MM.1S (cell line): ENCODE data around the gene CLEC2B.

Experiments used
- DNase-seq: peaks from one replicate; pipeline ENCODE4 v3.0.0-alpha.2; 2015
- H2AFZ ChIP-seq: fragments of 300-600 bp; sonication (generic); 2 replicates; pipeline ENCODE4 v1.6.0; 2016; ENCODE audit warnings: antibody characterized with exemption, low read length
- H3F3A ChIP-seq: fragments of 300-600 bp; sonication (generic); 2 replicates; pipeline ENCODE4 v1.6.1; 2016; ENCODE audit warnings: mild to moderate bottlenecking, antibody characterized with exemption, low read length, moderate library complexity, mixed read lengths; ENCODE audit not compliant: insufficient read depth
- H3K27ac ChIP-seq: fragments of 300-600 bp; sonication (generic); 2 replicates; pipeline ENCODE4 v1.5.1; 2016; ENCODE audit warnings: mild to moderate bottlenecking, low read length
- H3K27me3 ChIP-seq: fragments of 300-600 bp; sonication (generic); replicated peaks from 2 replicates; pipeline ENCODE4 v1.6.0; 2016; ENCODE audit warnings: low read length; ENCODE audit not compliant: insufficient read depth
- H3K36me3 ChIP-seq: fragments of 300-600 bp; sonication (generic); replicated peaks from 2 replicates; pipeline ENCODE4 v1.6.1; 2016; ENCODE audit warnings: mild to moderate bottlenecking, low read length, mixed read lengths; ENCODE audit not compliant: insufficient read depth
- H3K4me1 ChIP-seq: fragments of 300-600 bp; sonication (generic); 2 replicates; pipeline ENCODE4 v1.6.1; 2016; ENCODE audit warnings: low read length, mixed read lengths
- H3K4me2 ChIP-seq: fragments of 300-600 bp; sonication (generic); 2 replicates; pipeline ENCODE4 v1.6.0; 2016; ENCODE audit warnings: low read depth, low read length
- H3K4me3 ChIP-seq: fragments of 300-600 bp; sonication (generic); 2 replicates; pipeline ENCODE4 v1.5.1; 2016; ENCODE audit warnings: low read length, mixed read lengths
- H3K79me2 ChIP-seq: fragments of 300-600 bp; sonication (generic); 2 replicates; pipeline ENCODE4 v1.6.1; 2016; ENCODE audit warnings: mixed run types, low read length, mixed read lengths
- H3K9ac ChIP-seq: fragments of 300-600 bp; sonication (generic); 2 replicates; pipeline ENCODE4 v1.6.1; 2016; ENCODE audit warnings: low read length, mixed read lengths
- H3K9me2 ChIP-seq: fragments of 300-600 bp; sonication (generic); replicated peaks from 2 replicates; pipeline ENCODE4 v1.6.1; 2016; ENCODE audit warnings: mild to moderate bottlenecking, low read length, mixed read lengths; ENCODE audit not compliant: insufficient read depth
- H3K9me3 ChIP-seq: fragments of 300-600 bp; sonication (generic); replicated peaks from 2 replicates; pipeline ENCODE4 v1.6.1; 2016; ENCODE audit warnings: mild to moderate bottlenecking, low read length, mixed read lengths; ENCODE audit not compliant: insufficient read depth
- H4K20me1 ChIP-seq: fragments of 300-600 bp; sonication (generic); 2 replicates; pipeline ENCODE4 v1.6.1; 2016; ENCODE audit warnings: mild to moderate bottlenecking, low read length, moderate library complexity, mixed read lengths; ENCODE audit not compliant: insufficient read depth
- CTCF ChIP-seq: fragments of 300-600 bp; sonication (generic); IDR thresholded peaks from 2 replicates; pipeline ENCODE4 v1.5.1; 2016; ENCODE audit warnings: antibody characterized with exemption, low read length, mixed read lengths
- EZH2 ChIP-seq: fragments of 300-600 bp; sonication (generic); optimal IDR thresholded peaks from 2 replicates; pipeline ENCODE3; 2017; ENCODE audit warnings: low read depth, mild to moderate bottlenecking, antibody characterized with exemption, low read length, mixed read lengths
- EZH2phosphoT487 ChIP-seq: fragments of 300-600 bp; sonication (generic); IDR thresholded peaks from 2 replicates; pipeline ENCODE4 v1.6.1; 2018; ENCODE audit warnings: antibody characterized with exemption, low read length

The CLEC2B gene

GRCh38 chr12:9809866-9810265 is 59.3 kb downstream of the CLEC2B start:
- H3K9ac ChIP-seq, result no peak overlapping the region
- H3K27ac ChIP-seq, result no peak overlapping the region
- H2AFZ ChIP-seq, result no peak overlapping the region
- H3F3A ChIP-seq, result no peaks in the 10 kb centered on the region
- no peaks in the 10 kb centered on the region for H4K20me1 ChIP-seq
- H3K36me3 ChIP-seq, result no peaks in the 10 kb centered on the region
- H3K4me3 ChIP-seq, result no peak overlapping the region
- H3K9me2 ChIP-seq, result no peaks in the 10 kb centered on the region
- no peak for TF ChIP-seq EZH2
- DNase-seq, result no peak
- no peak overlapping the region for H3K4me2 ChIP-seq
- H3K79me2 ChIP-seq, result no peaks in the 10 kb centered on the region
- no peaks in the 10 kb centered on the region for H3K9me3 ChIP-seq
- no peaks in the 10 kb centered on the region for H3K4me1 ChIP-seq
- H3K27me3 ChIP-seq, result no peaks in the 10 kb centered on the region

- Histone ChIP-seq H3F3A (no peaks in the 10 kb centered on the region), H3K9me3 (no peaks in the 10 kb centered on the region), H4K20me1 (no peaks in the 10 kb centered on the region)
These were observed 59.8 kb downstream of the CLEC2B start for GRCh38 chr12:9809338-9809737.

GRCh38 chr12:9808504-9808903 is 60.6 kb downstream of the CLEC2B start:
- no peak overlapping the region for H3K4me3 ChIP-seq

More at GRCh38 chr12:9809338-9809737, 59.8 kb downstream of the CLEC2B start:
- no peak overlapping the region for H3K9ac ChIP-seq
- no peak overlapping the region for H3K4me3 ChIP-seq
- no peak overlapping the region for H3K27ac ChIP-seq
- H3K79me2 ChIP-seq, result no peaks in the 10 kb centered on the region
- TF ChIP-seq CTCF (no peak), EZH2phosphoT487 (no peak), EZH2 (no peak)
- no peaks in the 10 kb centered on the region for H3K27me3 ChIP-seq
- H3K4me2 ChIP-seq, result no peak overlapping the region
- no peak overlapping the region for H2AFZ ChIP-seq
- no peaks in the 10 kb centered on the region for H3K9me2 ChIP-seq
- H3K36me3 ChIP-seq, result no peaks in the 10 kb centered on the region
- no peaks in the 10 kb centered on the region for H3K4me1 ChIP-seq
- DNase-seq, result no peak

More at GRCh38 chr12:9808504-9808903, 60.6 kb downstream of the CLEC2B start:
- Histone ChIP-seq H3K9me3 (no peaks in the 10 kb centered on the region), H3K4me1 (no peaks in the 10 kb centered on the region), H3F3A (no peaks in the 10 kb centered on the region), H3K4me2 (no peak overlapping the region), H3K79me2 (no peaks in the 10 kb centered on the region), H3K9me2 (no peaks in the 10 kb centered on the region), H3K36me3 (no peaks in the 10 kb centered on the region), H4K20me1 (no peaks in the 10 kb centered on the region), H3K27ac (no peak overlapping the region), H3K27me3 (no peaks in the 10 kb centered on the region), H3K9ac (no peak overlapping the region), H2AFZ (no peak overlapping the region)
- no peak for DNase-seq
- no peak for TF ChIP-seq EZH2
- no peak for TF ChIP-seq CTCF
- TF ChIP-seq EZH2phosphoT487, result no peak
